Right kidney (tissue), 1 donor: ENCODE measurements around the gene CCDC85A.

Source experiments
- DNase-seq: peaks from one replicate; pipeline ENCODE4 v3.0.0-alpha.2; 2016

Gene CCDC85A

GRCh38 chr2:56376699-56377665, 193.2 kb downstream of the CCDC85A start:
- DNase-seq: no peak

DNA sequence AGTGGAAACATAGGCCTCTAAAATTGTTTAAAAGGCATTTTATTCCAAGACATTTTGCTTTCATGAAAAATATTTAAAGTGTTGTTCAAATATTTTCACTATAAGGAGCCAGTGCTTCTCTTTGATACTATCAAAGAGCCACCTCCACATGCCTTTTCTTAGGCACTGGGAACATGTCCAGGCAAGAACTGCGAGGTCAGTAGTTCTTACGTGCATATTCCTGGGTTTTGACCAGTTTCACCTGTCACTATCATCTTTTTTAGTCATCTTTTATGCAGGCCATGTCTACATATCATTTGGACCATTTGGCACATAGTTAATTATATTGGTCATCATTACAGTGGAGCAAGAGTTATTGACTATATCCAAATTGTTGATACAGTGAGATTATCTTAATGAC, 195.3 kb downstream of the CCDC85A start:
- no peak for DNase-seq

- no peak for DNase-seq
These were observed 197.1 kb downstream of the CCDC85A start for GRCh38 chr2:56380861-56381260.

GRCh38 chr2:56382466-56382865, 198.7 kb downstream of the CCDC85A start:
- no peak for DNase-seq

DNA sequence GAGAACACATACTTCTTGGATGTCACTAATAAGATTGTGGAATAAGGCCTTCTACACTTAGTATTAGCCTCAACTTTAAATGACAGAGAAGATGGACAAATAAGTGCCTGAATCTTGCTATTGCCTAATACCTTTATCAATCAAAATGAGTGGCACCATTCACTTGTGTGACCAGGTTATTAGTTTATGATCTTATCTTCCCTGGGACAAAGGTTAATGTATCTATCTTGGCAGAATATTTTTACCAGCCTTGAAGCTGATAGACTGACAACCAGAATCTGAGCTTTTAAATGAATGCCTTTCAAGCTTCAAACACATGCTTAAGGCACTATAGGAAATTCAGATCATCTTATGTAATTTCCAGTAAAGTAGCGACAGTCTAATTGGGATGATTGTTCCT, 202.9 kb downstream of the CCDC85A start:
- no peak for DNase-seq

- no peak for DNase-seq
These were observed 206.9 kb downstream of the CCDC85A start for GRCh38 chr2:56390644-56391043.

GRCh38 chr2:56410140-56410539, 226.3 kb downstream of the CCDC85A start:
- DNase-seq: no peak

GRCh38 chr2:56416500-56417176, 232.8 kb downstream of the CCDC85A start:
- no peak for DNase-seq
